Fibroblast of skin of left quadriceps (primary cell): Measurements from ENCODE around the gene LCTL.

Experiments
- DNase-seq, 2 experiments: peaks; one replicate each; pipeline ENCODE4 v3.0.0-alpha.2; 2013; ENCODE audit warnings: low read depth in 2 of 2

The LCTL gene, protein sequence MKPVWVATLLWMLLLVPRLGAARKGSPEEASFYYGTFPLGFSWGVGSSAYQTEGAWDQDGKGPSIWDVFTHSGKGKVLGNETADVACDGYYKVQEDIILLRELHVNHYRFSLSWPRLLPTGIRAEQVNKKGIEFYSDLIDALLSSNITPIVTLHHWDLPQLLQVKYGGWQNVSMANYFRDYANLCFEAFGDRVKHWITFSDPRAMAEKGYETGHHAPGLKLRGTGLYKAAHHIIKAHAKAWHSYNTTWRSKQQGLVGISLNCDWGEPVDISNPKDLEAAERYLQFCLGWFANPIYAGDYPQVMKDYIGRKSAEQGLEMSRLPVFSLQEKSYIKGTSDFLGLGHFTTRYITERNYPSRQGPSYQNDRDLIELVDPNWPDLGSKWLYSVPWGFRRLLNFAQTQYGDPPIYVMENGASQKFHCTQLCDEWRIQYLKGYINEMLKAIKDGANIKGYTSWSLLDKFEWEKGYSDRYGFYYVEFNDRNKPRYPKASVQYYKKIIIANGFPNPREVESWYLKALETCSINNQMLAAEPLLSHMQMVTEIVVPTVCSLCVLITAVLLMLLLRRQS

DNA sequence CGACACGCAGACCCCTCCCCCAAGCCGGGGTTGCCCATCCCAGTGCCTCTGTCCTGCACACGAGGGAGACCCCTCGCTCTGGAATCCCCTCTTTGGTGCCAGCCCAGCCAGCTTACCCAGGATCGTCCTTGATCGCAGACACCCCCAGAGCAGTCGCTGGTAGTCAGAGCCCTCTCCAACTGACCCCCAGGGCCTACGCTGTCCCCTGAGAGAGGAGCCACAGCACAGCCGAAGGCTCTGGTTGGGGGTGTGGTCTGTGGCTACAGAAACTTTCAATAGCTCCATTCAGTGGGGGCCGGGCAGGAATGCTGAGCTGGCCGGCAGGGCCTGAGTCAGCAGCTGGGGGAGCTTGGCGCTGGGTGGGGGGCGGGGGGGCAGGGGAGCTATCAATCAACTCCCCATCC, at the start of gene LCTL:
LCTL (minus strand) TSS at position 258 of the 404 bp plus-strand sequence. CDS start 633 bp downstream, outside the sequence.
- DNase-seq = peak; percentile 58 to 61

DNA sequence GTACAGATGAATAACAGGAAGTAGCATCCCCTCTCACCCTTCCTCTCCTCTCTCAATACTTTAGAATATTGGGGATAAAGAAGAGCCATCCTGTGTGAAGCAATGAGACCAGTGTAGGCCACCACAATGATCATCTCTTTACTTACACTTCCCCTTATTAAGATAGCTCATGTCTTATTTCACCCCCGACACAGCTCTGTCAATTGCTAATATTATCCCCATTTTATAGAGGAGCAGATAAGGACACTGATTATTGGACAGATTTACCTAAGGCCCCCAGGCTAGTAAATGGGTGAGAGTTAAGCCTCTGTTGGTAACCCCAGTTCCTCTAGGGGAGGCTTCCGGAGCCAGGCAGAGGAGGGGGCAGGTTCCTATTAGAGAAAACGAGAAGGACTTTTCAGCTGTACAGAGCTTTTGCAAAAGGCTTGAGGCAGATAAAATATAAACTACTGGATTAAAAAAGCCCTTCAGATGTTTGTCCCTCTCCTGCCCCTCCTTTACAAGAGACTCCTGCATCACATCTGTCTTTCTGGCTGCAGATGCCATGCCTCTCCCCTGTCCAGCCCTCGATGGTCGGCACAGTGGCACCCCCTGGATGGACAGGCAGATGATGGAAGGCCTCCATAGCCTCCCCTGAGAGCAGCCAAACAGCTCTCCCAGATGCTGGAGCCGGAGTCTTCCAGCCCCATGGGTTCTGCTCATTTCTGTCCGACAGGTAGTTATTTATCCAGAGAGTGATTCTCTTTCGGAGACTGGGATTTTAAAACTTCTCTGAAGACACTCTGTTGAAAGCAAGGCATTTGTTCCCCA, 49.4 kb upstream of the LCTL start:
- DNase-seq = no peak

DNA sequence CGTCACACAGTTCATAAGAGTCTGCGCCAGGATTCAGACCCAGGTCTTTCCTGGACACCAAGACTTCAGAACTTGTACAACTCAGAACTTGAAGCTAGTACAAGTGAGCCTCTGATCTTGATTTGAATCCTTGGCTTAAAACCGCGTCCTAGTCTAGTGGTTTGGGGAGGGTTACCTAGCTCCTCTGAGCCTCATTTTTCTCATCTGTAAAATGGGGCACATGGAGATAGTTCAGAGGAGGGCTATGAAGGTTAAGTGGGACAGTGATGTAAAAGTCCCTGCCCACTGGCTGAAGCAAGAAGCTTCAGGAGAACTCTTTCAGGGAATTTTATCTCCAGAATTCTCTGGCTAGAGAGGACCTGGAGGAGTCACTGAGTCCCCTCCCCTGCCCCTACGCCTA, 48.7 kb upstream of the LCTL start:
- DNase-seq = no peak

DNA sequence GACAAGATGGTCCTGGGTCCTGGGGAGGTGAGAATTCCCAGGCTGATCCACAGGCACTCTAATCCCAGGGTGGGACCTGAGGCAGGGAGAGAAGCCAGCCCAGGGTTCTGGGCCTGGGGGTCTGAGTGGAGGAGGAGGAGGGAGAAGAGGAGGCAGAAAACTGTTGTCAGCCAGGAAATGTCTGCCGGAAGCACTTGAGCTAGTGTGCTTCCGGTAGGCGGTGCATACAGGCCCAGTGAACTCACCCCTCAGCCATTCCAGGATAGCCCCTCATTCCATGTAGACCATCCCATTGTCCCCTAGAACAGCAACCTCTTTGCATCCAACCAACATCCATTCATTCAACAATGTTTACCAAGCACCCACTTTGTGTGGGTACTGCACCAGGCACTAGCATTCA, 47.9 kb upstream of the LCTL start:
- DNase-seq = no peak

DNA sequence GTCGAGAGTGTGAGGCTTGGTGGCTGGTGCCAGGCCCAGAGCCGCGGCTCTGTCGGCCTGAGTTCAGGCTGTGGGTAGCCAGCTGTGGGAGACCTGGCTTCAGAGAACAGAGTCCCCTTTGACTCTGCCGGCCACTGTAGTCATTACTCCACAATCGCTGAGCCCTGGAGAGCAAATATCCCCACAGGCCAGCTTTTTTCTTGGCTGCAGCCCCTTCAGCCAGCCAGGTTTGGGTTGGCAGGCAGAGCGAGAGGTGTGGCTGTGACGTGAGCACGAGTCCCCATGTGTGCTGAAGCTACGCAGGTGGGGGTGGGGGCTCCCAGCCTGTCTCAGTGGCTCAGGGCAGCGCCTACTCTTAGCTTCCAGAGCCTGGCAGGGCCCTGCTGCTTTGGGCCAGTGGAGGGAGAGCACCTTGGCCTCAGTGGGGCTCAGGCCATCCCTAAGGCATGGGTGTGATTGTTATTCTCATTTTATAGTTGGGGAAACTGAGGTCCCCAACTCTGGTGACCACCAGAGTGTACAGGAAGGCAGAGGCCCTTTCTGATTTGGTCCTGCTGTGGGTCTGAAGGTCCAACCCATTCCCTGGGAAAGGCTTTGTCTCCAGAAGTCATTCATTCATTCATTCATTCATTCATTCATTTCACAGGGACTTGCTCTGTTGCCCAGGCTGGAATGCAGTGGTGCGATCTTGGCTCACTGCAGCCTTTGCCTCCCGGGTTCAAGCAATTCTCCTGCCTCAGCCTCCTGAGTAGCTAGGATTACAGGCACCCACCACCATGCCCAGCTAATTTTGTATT, 45.7 kb upstream of the LCTL start:
- no peak for DNase-seq

DNA sequence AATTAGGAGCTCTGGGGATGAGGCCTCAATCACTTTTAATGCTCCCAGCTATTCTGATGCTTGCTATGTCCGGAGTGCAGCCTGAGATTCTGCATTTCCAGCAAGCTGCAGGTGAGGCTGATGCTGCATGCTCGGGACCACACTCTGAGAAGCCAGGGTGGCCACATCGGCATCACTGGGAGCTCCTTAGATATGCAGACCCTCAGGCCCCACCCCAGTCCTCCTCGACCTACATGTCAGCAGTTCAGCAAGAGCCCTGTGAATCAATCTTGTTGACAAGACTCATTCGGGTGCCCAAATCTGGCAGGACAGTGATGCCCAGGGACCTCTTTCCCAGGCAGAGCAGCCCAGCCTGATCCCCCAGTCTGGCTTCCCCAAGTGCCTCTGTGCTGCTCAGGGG, 44.1 kb upstream of the LCTL start:
- no peak for DNase-seq

DNA sequence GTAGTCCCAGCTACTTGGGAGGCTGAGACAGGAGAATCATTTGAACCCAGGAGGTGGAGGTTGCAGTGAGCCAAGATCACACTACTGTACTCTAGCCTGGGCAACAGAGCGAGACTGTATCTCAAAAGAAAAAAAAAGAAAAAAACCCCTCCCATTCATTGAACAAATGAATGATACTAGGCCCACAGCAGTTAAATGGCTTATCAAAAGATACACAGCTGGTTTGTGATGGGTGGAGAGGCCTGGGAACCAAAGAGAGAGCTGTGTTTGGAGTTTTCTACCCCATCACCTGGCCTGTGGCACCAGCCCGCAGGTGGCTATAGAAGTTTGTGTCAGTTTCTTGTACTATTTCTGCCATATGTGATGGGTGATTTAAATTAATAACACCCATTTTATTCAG, 43.1 kb upstream of the LCTL start:
- DNase-seq = no peak

DNA sequence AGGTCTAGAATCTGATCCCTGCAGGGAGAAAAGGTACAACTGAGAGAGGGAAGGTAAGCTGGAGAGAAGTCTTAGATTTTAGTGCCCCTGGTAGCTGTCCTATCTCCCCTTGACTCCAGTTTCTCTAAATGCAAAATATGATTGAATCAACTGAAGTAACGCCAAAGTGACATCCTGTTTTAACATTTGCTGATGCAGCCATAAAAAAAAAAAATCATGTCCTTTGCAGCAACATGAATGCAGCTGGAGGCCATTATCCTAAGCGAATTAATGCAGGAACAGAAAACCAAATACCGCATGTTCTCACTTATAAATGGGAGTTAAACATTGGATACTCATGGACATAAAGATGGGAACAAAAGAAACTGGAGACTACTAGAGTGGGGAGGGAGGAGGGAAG, 42.4 kb upstream of the LCTL start:
- DNase-seq = no peak

DNA sequence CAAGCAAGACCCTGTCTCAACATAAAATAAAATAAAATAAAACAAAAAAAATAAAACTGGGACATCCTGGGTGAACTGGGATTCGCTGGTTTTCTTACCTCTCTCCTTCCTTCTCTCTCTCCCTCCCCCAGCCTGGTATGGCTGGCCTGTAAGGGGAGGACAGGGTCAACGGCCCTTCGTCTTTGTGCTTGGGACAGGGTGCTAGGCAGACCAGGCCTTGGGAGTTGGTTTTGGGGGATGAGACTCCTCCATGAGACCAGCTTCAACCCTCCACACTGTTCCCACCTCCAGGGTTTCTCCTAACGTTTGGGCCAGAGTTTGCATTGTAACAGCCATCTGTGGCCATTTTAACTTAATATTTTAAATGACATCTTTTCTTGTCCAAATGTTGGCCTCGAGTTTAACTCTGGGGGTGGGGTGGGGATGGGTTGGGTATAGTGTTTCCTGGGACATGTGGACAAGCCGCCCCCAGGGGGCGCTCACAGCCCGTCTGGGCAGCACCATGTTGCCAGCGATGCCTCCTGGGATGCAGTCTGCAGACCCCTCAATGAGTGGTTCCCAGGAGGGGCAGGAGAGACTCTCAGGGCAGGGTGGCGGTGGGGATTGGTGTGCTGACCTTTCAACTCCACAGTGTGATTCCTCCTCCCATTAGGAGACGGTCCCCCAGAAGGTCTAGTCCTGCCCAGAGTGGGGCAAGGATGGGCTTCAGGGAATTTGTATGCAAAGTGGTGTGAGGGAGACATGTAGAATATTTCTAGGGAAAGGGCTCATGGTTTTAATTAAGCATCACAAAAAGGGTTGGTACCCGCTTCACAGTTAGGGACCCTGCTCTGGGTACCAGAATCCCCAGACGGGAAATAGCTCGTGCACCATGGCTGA, 37.7 kb upstream of the LCTL start:
- DNase-seq = peak in 1 of 2 experiments; percentile 20

DNA sequence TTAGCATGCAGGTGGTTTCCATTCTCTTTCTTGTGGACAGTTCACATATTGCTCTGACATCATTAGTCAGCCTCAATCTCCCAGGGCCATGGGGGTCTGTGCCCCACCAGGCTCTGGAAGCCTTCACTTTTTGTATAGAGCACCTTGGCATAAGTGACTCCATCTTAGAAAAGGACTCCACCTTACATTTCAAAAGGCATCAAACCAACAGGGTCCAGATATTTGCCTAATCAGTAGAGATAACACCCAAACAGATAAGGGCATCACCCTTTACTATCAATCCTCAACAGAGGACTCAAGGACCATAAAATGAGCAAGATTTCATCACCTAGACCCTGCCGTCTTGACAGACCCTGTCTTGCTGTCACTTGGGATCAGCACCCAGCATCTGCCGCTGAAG, 35.7 kb upstream of the LCTL start:
- DNase-seq = no peak

DNA sequence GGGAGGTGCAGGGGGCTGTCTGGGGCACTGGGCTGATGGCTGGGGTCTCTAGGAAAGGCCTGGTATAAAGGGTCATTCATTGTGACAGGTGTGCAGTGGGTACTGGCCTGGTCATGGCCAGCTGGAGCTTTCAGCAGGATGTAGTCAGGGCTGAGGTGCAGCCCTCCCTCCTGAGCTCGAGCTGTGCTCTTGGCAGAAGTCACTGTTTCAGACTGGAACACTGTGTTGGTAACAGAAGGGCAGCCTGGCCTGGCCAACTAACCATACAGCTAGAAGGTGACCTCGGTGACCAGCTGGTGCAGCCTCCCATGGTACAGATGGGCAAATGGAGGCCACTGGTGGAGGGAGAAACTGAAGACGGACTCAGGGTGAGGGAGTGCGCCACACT, 34.4 kb upstream of the LCTL start:
- no peak for DNase-seq

DNA sequence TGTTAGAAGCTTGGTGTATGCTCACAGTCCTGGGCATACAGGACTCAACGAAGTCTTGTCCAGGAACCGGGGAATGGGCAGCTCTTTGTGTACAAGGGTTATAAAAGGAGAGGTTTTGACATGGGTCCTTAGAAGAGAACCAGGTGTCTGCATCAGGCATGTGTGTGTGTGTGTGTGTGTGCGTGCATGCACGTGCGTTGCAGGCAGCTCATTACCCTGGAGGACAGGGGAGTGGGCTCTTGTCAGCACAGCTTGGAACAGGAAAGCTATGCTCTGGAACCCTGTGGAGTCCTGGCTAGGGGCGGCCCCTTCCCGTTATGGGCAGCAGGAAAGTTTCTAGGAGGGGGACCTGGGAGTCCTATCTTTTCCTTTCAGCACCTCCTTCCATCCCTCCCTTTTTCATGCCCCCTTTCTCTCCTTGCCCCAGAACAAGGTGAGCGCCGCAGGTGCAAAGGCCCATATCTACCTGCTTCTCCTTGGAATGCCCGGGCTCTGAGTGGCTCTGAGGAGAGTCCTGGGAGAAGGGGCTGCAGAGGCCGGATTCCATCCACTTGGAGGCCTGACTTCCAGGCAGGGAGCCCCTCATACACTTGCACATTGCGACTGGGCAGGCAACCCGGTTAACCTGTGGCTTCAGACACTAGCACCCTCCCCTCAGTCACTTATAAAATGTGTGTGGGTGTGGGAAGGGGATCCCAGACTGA, 33.9 kb upstream of the LCTL start:
- no peak for DNase-seq

DNA sequence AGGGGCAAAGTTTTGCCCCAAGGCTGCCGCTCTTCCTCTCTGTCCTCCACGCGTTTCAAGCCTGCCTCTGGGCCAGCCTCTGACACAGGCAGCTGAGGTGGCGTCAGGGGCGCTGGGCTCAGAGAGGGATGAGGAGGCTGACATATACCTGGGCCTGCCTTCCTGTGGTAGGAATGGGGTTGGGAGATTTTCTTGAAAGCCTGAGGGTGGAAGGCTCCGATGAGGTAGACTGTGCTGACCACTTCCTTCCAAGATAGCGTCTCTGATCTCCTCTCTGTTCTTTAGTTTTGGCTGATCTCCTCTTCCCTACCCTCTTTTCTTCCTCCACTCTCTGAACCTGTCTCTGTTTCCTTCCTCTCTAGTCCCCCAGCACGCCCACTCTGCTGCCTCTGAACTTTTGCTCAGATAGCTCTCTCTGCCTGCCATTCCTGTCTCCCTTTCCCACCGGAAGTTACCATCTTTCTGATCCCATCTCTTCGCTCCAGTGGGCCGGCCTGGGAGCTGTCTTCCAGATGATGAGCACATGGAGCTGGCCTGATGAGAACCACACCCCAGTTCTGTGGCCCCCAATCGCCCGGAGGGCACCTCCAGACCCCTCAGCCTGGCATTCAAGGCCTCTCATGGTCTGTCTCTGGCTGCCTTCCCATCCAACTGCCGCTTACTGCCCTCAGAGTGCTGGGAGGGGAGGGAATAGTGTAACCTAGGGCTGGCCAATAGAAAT, 32.5 kb upstream of the LCTL start:
- no peak for DNase-seq

DNA sequence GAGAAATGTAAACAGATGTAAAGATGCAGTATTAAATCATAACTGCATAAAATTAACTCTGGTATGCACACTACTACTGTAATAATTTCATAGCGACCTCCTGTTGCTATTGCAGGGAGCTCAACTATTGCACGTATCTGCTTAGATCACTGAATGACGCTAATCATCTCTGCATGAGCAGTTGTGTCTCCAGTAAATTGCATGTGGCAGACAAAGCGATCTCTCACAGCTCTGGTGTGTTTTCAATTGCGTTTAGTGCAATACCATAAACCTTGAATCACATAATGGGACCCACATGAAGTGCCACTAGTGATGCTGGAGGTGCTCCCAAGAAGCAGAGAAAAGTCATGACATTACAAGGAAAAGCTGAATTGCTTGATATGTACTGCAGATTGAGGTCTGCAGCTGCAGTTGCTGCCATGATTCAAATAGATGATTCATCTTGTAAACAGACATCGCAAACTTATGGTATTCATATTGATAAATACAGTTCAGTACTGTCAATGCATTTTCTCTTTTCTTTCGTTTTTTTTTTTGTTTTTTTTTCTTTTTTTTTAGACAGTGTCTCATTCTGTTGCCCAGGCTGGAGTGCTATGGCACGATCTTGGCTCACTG, 30.2 kb upstream of the LCTL start:
- DNase-seq = peak; percentile 60 to 62

DNA sequence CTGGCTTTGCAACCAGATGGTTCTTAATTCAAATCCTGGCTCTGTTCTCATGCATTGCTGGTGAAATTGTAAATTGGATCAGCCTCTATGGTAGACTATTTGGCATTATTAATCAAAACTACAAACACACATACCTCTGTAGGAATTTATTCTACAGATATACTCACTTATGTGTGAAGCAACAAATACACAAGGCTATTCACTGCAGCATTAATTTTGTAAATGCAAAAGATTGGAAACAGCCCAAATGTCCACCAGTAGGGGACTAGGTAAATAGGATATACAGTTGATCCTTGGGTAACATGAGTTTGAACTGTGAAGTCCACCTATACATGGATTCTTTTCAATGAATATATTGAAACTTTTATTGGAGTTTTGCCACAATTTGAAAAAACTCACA, 29.5 kb upstream of the LCTL start:
- DNase-seq = no peak

DNA sequence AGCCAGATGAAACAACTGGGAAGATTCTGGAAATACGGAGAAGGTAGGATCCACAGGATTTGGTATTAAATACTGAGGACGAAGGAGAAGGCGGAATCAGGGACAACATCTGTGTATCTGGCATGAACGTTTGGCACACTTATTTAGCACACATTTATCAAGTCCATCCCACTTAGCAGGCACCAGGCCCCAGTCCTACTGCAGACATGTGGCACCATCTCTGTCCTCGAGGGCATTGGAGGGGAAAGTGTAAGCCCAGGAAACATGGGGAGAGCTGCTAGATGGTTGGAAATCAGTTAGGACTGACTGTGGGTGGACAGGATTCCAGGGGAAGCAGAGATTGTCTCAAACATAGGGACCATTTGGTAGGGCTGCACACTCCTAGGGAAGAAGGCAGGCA, 29.0 kb upstream of the LCTL start:
- no peak for DNase-seq

DNA sequence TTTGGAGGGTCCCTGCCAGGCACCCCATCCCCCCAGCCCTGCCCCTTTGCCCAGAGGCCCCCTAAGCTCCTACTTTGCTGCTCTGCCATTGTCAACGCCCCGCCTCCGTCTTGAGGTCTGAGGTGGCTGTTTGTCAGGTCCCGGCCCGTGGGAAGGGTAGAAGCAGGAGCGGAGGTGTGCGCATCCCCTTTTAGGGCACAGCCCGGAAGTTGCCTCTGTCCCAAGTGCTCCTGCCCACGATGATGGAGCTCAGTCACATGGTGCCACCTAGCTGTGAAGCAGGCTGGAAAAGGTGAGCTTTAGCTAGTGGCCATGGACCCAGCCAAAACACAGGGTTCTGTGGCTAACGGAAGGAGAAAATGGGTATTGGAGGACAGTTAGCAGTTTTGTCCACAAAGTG, 28.5 kb upstream of the LCTL start:
- no peak for DNase-seq

DNA sequence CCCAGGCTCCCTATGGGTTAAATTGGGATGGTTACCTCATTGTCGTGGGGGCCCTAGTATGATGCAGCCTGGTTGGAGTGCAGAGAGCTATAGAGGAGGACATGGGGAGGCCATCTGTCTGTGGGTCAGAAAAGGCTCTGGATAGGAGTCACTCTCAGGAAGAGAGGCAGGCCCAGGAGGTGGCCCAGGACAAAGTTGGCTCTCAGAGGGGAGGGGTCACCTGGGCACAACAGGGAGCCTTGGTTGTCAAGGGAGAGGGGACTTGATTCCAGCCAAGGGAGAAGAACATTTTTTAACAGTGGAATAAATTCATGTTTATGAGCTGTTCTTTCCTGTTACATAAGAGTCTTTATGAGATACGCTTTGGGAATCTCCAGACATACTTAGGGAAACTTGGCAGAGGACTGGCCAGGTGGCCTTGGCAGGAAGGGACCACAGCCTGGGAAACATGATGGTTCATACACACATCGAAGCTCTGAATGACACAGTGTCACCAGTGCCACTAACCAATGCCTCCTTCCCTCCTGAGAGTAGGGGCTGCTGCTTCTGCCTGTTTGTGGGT, 27.5 kb upstream of the LCTL start:
- DNase-seq = no peak
